Erythroblast (primary cell): ENCODE data around the gene OR12D1.
"Not testable (repeated sequence)": the region's sequence is repeated elsewhere in the genome, so short reads cannot be mapped to it uniquely, and the experiment has no call there.

Experiments used
- GATA1 ChIP-seq: IDR thresholded peaks from 2 replicates; pipeline ENCODE4 v1.6.1; 2011; ENCODE audit warnings: low read depth, mild to moderate bottlenecking, control low read depth, low read length, moderate library complexity
- POLR2A ChIP-seq: IDR thresholded peaks from 2 replicates; pipeline ENCODE4 v1.6.1; 2011; ENCODE audit warnings: mild to moderate bottlenecking, low read length

DNA sequence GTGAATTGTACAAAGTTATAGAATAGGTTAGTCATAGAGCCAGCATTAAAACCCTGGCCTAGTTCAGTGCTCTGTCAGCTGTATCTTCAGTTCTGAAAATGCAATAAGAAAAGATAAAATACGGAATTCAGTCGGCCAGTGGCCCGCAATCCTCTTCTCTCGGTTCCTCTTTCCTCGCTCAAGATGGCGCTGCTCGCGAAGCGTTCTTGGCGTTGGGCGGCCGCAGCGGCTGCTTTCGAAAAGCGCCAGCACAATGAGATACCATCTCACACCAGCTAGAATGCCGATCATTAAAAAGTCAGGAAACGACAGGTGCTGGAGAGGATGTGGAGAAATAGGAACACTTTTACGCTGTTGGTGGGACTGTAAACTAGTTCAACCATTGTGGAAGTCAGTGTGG lies 22.0 kb downstream of the OR12D1 start:
- TF ChIP-seq POLR2A, GATA1: not testable (repeated sequence)
